Measurements from ENCODE around the gene GNA14.

GRCh38 chr9:77514886-77515711 is 133.0 kb downstream of the GNA14 start:
- TF ChIP-seq CTCF (conservative IDR thresholded peaks at IDR 0.05; ENCODE audit: low read depth in 2 of 2) = no peak
- no peak for TF ChIP-seq ZNF331 (CRISPR knock-in tag; IDR thresholded peaks at IDR 0.05; ENCODE audit: low read depth)
- TF ChIP-seq REST (IDR thresholded peaks at IDR 0.05; ENCODE audit: unreplicated experiment) = no peak
- TF ChIP-seq POLR2AphosphoS5 (IDR thresholded peaks at IDR 0.05; ENCODE audit: low read depth) = no peak
- no peak for TF ChIP-seq EZH2 (IDR thresholded peaks at IDR 0.05; ENCODE audit: low read depth, unreplicated experiment)

Data from GM23338 (cell line).